Suprapubic skin (tissue), 4 donors: ENCODE data around the gene SPIB.

Experiments
- EP300 ChIP-seq: sonication (generic); formaldehyde crosslinking; IDR thresholded peaks from one replicate; pipeline ENCODE4 v1.6.1; 2017; ENCODE audit warnings: antibody characterized with exemption
- POLR2A ChIP-seq, 2 donors: fragments of 450-650 bp; IDR thresholded peaks; one replicate each; pipeline ENCODE4 v1.6.1; 2017; ENCODE audit warnings: antibody characterized with exemption in 2 of 2, mild to moderate bottlenecking in 2 of 2, moderate library complexity in 2 of 2
- POLR2AphosphoS5 ChIP-seq, 3 donors: sonication (generic); formaldehyde crosslinking; IDR thresholded peaks; one replicate each; pipeline ENCODE4 v1.6.1; 2017; ENCODE audit warnings: antibody characterized with exemption in 3 of 3
- TF ChIP-seq, protein P1 (sequence below), 2 donors: fragments of 200-600 bp in 1 of 2; fragments of 450-650 bp in 1 of 2; sonication (generic) in 1 of 2; IDR thresholded peaks; one replicate each; pipeline ENCODE4 v1.5.1; 2016 to 2019; ENCODE audit warnings: antibody characterized with exemption in 2 of 2, mild to moderate bottlenecking in 1 of 2, moderate library complexity in 1 of 2

DNA sequence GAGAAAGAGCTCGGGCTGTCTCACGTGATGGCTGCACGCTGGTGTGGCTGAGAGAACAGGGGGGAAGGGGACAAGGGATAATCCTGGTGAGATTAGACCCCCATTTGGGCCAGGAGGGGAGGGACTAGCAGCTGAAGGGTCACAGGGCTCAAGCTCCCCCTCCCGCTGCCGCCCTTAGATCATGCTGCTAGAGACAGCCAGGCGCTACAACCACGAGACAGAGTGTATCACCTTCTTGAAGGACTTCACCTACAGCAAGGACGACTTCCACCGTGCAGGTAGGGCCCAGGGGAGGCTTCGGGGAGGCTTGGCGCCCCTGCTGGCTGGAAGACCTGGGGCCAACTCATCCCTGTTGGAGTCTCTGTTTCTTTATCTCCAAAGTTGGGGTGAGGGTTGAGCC, 39.1 kb upstream of the SPIB start:
- no peak for TF ChIP-seq POLR2A (IDR thresholded peaks at IDR 0.05)
- TF ChIP-seq, protein P1, sequence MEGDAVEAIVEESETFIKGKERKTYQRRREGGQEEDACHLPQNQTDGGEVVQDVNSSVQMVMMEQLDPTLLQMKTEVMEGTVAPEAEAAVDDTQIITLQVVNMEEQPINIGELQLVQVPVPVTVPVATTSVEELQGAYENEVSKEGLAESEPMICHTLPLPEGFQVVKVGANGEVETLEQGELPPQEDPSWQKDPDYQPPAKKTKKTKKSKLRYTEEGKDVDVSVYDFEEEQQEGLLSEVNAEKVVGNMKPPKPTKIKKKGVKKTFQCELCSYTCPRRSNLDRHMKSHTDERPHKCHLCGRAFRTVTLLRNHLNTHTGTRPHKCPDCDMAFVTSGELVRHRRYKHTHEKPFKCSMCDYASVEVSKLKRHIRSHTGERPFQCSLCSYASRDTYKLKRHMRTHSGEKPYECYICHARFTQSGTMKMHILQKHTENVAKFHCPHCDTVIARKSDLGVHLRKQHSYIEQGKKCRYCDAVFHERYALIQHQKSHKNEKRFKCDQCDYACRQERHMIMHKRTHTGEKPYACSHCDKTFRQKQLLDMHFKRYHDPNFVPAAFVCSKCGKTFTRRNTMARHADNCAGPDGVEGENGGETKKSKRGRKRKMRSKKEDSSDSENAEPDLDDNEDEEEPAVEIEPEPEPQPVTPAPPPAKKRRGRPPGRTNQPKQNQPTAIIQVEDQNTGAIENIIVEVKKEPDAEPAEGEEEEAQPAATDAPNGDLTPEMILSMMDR (IDR thresholded peaks at IDR 0.05): no peak
- TF ChIP-seq POLR2AphosphoS5 (IDR thresholded peaks at IDR 0.05): no peak
- TF ChIP-seq EP300: no peak
